Measurements from ENCODE around the gene ACP7.

Gene ACP7

GRCh38 chr19:39099341-39099740 lies 15.2 kb downstream of the ACP7 start:
- no peak for TF ChIP-seq CTCF (conservative IDR thresholded peaks at IDR 0.05)

GRCh38 chr19:39100500-39101166 lies 16.5 kb downstream of the ACP7 start:
- no peak for TF ChIP-seq CTCF (conservative IDR thresholded peaks at IDR 0.05)
- no peak overlapping the region for H3K27ac ChIP-seq

More at GRCh38 chr19:39099341-39099740, 15.2 kb downstream of the ACP7 start:
- H3K27ac ChIP-seq = no peak overlapping the region

- H3K27ac ChIP-seq = no peak overlapping the region
- TF ChIP-seq CTCF (conservative IDR thresholded peaks at IDR 0.05) = no peak
Measured at GRCh38 chr19:39103151-39103550, 19.0 kb downstream of the ACP7 start.

GRCh38 chr19:39104186-39104596 lies 20.0 kb downstream of the ACP7 start:
- no peak overlapping the region for H3K27ac ChIP-seq
- no peak for TF ChIP-seq CTCF (conservative IDR thresholded peaks at IDR 0.05)

GRCh38 chr19:39106194-39106593 lies 22.0 kb downstream of the ACP7 start:
- no peak for TF ChIP-seq CTCF (conservative IDR thresholded peaks at IDR 0.05)
- no peak overlapping the region for H3K27ac ChIP-seq

GRCh38 chr19:39109641-39110040 lies 25.5 kb downstream of the ACP7 start:
- H3K27ac ChIP-seq = no peak overlapping the region
- no peak for TF ChIP-seq CTCF (conservative IDR thresholded peaks at IDR 0.05)

- H3K27ac ChIP-seq = no peak overlapping the region
- TF ChIP-seq CTCF (conservative IDR thresholded peaks at IDR 0.05) = peak; percentile 95
Measured at GRCh38 chr19:39110263-39110967, 26.2 kb downstream of the ACP7 start.
